NCI-H128 (cell line): ENCODE measurements around the gene RNF186.

Experiments used
- DNase-seq: peaks from one replicate; lab custom pipeline; 2025; ENCODE audit not compliant: unreplicated experiment; lab: John Stamatoyannopoulos, UW

RNF186 gene

GRCh38 chr1:19768353-19769210 lies 46.5 kb downstream of the RNF186 start:
- no peak for DNase-seq

DNA sequence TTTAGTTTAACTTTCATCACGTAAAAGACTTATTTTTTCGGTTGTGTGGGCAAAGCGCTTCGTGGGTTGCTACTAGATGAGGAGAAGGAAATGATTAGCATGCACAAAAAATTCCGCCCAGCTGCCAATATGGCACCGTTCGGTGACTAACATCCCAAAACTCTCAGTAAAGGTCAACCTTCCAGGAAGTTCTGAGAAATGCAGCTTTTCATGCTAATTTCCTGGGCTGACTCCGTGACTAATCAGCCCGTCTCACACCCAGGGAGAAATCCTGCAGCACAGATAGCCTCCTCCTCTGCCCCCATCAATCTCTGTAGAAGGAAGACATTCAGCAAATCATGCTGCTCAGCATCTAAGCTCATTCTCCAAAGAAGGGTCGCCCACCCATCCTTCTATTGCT lies 49.5 kb downstream of the RNF186 start:
- DNase-seq, result no peak

DNA sequence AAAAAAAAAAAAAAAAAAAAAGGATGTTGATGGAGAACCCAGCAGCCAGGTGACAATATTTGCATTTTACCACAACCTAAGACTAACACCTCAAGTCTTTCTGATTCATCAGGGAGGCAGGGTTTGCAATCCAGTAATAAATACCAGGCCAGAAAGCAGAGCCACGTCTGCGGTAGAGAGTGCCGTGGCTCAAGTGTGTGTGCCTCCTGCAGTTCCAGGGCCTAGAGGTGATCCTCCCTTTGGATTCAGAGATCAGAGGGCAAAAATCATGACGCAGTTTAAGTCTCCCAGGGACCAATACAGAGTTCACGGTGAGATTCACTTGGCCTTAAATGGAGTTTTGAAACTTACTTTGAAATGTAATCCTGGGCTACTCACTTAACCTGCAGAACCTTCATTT lies 50.2 kb downstream of the RNF186 start:
- no peak for DNase-seq
